ENCODE data around the gene CREBL2.
"Not testable (repeated sequence)": the region's sequence is repeated elsewhere in the genome, so short reads cannot be mapped to it uniquely, and the experiment has no call there.

The CREBL2 gene

DNA sequence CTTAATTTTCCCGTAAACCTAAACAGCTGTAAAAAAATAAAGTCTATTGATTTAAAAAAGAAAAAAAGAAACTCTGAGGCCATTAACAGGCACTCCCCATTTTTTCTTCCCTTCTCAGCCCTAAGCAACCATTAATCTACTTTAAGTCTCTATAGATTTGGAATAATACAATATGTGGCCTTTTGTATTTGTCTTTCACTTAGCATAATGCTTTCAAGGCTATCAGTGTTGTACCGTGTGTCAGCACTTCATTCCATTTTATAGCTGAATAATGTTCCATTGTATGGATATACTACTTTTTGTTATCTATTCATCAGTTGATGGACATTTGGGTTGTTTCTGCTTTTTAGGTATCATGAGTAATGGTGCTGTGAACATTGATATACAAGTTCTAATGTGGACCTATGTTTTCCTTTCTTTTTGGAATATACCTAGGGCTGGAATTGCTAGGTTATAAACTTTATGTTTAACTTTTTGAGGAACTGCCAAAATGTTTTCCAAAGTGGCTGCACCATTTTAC is 15.7 kb downstream of the CREBL2 start:
- no peak overlapping the region for H3K4me3 ChIP-seq (ENCODE audit: low read depth, low read length)
- TF ChIP-seq, protein P1, sequence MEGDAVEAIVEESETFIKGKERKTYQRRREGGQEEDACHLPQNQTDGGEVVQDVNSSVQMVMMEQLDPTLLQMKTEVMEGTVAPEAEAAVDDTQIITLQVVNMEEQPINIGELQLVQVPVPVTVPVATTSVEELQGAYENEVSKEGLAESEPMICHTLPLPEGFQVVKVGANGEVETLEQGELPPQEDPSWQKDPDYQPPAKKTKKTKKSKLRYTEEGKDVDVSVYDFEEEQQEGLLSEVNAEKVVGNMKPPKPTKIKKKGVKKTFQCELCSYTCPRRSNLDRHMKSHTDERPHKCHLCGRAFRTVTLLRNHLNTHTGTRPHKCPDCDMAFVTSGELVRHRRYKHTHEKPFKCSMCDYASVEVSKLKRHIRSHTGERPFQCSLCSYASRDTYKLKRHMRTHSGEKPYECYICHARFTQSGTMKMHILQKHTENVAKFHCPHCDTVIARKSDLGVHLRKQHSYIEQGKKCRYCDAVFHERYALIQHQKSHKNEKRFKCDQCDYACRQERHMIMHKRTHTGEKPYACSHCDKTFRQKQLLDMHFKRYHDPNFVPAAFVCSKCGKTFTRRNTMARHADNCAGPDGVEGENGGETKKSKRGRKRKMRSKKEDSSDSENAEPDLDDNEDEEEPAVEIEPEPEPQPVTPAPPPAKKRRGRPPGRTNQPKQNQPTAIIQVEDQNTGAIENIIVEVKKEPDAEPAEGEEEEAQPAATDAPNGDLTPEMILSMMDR (IDR thresholded peaks at IDR 0.05; ENCODE audit: borderline replicate concordance, insufficient read depth, low read depth, low read length): no peak

DNA sequence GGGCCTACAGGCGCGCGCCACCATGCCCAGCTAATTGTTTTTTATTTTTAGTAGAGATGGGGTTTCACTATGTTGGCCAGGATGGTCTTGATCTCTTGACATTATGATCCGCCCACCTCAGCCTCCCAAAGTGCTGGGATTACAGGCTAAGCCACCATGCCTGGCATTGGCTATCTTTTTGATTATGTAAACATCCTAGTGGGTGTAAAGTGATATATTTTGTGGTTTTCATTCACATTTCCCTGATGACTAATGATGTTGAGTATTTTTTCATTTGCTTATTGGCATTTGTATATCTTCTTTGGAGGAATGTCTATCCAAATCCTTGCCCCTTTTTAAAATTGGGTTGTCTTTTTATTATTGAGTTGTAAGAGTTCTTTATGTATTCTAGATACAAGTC is 16.3 kb downstream of the CREBL2 start:
- no peak overlapping the region for H3K4me3 ChIP-seq (ENCODE audit: low read depth, low read length)
- TF ChIP-seq, protein P1 (IDR thresholded peaks at IDR 0.05; ENCODE audit: borderline replicate concordance, insufficient read depth, low read depth, low read length): no peak

DNA sequence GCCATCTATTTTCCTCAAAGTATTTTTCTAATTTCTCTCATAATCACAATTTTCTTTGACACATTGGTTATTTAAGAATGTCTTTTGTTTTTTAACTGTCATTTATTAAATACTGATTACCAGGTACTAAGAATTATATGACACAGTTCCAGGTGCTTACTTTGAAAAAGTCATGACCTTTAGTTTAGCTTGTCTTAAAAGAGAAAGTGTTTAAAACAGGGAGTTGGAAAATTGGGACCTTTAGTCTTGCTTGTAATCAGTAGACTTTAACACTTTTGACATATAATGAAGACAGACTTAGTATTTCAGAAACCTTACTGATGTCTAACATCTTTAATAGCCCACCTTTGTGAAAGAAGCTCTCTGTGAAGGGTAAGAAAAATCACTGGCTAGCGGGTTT is 19.2 kb downstream of the CREBL2 start:
- TF ChIP-seq, protein P1 (IDR thresholded peaks at IDR 0.05; ENCODE audit: borderline replicate concordance, insufficient read depth, low read depth, low read length): no peak
- no peak overlapping the region for H3K4me3 ChIP-seq (ENCODE audit: low read depth, low read length)

DNA sequence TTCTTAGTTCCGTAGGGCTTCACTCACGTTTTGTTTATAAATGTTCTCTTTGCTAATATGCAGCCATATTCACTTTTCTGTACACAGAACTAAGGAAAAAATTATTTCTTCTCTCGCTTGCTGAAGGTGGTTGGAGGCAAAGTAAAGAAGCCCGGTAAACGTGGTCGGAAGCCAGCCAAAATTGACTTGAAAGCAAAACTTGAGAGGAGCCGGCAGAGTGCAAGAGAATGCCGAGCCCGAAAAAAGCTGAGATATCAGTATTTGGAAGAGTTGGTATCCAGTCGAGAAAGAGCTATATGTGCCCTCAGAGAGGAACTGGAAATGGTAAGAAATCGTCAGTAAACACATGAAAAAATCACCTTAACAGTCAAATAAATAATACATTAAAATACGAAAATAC is 24.0 kb downstream of the CREBL2 start:
- no peak overlapping the region for H3K4me3 ChIP-seq (ENCODE audit: low read depth, low read length)
- TF ChIP-seq, protein P1 (IDR thresholded peaks at IDR 0.05; ENCODE audit: borderline replicate concordance, insufficient read depth, low read depth, low read length): no peak

DNA sequence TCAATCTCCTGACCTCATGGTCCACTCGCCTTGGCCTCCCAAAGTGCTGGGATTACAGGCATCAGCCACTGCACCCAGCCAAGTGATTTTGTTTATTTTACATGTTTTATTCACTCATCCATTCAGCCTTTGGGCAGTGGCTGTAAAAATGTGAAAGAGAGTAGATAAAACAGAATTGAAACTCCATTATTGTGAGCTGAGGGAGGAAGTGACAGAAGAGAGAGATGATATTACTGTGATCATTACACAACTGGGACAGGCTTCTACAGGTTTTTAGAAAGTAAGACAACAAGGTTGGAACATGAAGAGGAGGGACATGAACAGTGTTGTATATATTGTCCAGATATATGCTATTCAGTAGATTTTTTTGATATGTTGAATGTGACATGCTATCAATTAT is 25.0 kb downstream of the CREBL2 start:
- TF ChIP-seq, protein P1 (IDR thresholded peaks at IDR 0.05; ENCODE audit: borderline replicate concordance, insufficient read depth, low read depth, low read length): no peak
- H3K4me3 ChIP-seq (ENCODE audit: low read depth, low read length): no peak overlapping the region

DNA sequence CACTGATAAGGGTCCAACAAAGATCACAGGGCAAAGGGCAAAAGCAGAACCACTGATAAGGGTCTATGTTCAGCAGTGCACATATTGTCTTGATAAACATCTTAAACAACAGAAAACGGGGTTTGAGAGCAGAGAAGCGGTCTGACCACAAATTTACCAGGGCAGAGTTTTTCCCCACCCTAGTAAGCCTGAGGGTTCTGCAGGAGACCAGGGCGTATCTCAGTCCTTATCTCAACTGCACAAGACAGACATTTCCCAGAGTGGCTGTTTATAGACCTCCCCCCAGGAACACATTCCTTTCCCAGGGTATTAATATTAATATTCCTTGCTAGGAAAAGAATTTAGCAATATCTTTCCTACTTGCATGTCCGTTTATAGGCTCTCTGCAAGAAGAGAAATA is 28.3 kb downstream of the CREBL2 start:
- H3K4me3 ChIP-seq (ENCODE audit: low read depth, low read length): not testable (repeated sequence)

DNA sequence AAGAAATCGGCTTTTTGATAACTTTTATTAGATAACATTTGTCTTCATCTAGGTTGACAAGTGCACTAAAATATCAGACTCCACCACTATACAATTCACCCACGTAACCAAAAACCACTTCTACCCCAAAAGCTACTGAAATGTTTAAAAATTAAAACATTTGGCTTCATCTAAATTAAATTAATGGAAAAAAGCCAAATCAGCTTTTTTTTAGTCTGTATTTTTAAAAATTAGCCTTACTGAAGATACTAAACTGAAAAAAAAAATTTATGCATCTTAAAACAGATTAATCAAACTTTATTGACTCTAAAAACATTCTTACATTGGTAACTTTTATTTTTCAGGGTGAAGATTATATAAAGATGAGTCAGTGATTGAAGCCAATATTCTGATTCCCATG is 30.0 kb downstream of the CREBL2 start:
- TF ChIP-seq, protein P1 (IDR thresholded peaks at IDR 0.05; ENCODE audit: borderline replicate concordance, insufficient read depth, low read depth, low read length): no peak
- H3K4me3 ChIP-seq (ENCODE audit: low read depth, low read length): no peak overlapping the region

DNA sequence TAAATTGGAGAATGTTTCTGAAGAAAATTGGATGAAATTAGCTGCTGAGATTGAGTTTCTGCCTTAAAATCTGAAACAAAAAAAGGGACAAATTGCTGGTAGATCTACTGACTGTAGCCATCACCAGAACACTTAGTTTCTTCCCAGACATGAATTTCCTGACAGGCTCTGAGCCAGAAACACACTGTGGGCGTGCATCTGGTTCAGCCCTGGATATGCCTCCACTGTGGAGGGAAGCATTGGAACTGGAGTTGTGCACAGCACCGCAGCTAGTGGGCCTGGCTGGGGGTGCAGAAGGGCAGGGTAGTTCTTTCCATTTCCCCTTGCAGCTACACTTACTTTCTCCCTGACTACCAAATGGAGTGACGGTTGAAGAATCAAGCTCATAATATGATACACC is 31.2 kb downstream of the CREBL2 start:
- no peak overlapping the region for H3K4me3 ChIP-seq (ENCODE audit: low read depth, low read length)
- TF ChIP-seq, protein P1 (IDR thresholded peaks at IDR 0.05; ENCODE audit: borderline replicate concordance, insufficient read depth, low read depth, low read length): no peak

All from GM12875 (cell line).